Fibroblast of upper back skin (primary cell): Measurements from ENCODE around the gene PPM1L.
A peak's percentile ranks its signal among the peaks of the same experiment; 100 is the strongest.

ENCODE experiments used
- DNase-seq: peaks from one replicate; pipeline ENCODE4 v3.0.0-alpha.2; 2013

Gene PPM1L

DNA sequence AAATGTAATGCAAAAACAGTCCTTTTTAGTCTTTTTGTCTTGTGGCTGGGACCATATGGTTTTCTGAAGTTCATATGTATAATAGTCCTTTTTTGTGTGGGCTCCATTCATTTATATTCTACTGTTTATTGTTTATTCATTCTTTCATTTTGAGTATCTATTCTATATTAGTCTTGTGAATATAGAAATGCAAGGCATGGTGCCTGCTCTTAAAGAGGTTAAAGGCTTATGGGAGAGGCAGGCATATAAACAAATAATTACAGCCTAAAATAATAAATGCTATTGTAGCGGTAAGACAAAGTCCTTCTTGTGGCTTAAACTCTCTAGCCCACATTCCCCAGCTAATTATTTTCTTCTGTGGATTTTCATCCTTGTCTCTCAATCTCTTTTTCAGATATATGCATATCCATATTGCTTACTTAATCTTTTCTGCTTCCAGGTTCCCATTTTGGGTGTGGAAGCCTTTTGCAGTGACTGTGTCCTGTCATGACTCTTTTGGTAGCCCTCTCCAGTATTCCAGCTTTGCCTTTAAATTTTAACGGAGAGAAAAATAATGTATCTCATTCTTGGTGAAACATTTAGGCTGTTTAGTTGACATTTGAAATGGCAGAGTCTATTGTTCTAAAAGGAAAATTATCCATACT lies 101.6 kb downstream of the PPM1L start:
- no peak for DNase-seq

DNA sequence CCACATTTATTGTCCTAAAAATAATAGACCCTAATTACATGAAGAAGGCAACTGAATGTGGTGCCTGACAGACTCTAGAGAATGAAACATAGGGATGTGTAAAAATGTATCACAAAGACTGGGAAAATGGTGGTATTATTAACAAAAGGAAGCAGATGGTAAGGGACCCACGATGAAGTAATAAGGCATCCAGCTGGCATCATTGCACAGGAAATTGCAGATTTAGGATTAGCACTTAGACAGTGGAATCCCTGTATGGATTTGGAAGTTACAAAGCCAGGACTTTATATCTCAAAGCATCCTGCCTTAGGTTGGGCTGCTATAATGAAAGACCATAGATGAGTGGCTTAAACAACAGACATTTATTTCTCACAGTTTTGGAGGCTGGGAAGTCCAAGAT lies 104.3 kb downstream of the PPM1L start:
- DNase-seq: no peak

DNA sequence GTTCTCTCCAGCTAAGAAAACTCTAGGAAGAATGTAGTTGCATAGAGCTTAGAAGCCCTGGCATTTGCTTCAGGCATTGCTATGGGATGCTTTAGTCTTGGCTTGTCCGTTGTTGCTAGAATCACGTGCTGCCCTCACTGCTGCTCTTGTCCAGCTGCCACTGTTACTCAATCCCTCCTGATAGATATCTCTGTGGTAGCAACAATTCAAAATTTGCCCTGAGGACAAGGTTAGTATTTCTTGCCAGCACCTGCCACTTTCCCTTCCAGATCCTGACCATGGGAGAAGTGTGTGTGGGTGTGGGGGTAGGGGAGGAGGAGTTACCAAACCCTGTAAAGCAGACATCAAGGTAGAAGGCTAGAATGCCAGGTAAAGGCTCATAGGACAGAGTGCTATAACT lies 113.8 kb downstream of the PPM1L start:
- DNase-seq: no peak

DNA sequence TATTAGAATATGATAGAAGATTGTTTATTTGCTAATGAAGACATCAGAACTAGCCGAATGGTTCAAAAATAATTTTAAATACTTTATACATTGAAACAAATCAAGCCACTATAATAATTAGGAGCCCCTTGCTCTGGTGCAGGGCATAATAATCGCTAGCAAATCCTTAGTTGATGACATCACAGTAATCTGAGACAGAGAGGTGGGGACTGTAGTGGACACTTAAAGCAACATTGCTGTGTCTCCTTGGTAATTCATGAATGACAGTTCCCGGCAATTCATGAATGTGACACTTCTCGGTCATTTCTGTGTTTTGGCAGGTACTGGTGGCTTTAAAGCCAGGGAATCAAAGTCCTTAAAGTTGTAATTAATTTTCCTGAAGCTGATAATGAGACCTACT lies 114.3 kb downstream of the PPM1L start:
- no peak for DNase-seq

DNA sequence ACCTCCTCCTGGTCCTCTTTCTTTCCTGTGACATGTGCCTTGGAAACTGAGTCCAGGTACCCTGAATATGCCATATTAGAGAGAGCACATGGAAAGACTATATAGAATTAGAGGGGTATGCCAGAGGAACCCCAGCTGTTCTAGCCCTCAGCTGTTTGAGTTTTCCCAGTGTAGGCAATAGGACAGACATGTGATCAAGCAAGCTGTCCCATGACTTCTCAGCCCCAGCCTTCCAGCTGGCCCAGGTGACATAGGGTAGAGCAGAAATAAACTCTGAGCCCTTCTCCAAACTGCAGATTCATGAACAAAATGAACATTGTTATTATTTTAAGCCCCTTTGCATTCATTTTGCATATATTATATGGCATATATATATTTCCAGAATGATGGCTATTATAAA lies 118.7 kb downstream of the PPM1L start:
- DNase-seq: no peak

DNA sequence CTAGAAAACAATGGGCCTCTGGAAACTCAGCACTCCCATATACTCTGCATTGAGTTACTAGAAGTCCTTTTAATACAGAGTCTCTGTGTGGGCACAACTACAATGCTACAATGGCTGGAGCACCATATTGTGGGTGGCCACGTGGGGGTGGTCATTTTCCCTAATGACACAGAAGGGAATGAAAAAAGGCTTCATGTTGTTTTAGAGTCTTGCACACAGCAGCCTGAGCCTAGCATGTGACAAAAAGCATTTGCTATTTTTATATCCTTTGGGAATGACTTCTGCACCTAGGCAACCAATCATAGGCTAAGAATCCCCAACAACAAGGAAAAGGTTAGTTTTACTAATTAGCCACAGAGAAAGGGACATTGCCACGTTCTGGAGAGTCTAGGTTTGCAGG lies 120.6 kb downstream of the PPM1L start:
- DNase-seq: no peak

DNA sequence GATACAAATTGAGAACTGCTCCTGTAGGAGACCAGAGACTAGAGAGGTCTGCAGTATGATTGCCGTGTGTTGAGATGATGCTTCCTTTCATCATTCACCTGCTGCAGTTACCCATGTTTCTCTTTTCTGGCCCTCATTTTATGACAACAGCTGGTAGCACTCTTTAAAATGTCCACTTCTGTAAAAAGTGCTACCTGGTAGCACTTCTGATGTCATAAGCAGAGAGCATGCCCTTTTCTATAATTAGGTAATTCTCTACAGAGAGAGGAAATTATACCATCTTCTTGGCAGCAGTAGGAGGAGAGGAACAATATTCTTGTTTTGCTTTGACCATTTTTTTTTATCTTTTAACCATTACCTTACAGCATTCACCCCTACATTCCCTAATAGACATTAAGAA lies 123.8 kb downstream of the PPM1L start:
- DNase-seq: no peak

DNA sequence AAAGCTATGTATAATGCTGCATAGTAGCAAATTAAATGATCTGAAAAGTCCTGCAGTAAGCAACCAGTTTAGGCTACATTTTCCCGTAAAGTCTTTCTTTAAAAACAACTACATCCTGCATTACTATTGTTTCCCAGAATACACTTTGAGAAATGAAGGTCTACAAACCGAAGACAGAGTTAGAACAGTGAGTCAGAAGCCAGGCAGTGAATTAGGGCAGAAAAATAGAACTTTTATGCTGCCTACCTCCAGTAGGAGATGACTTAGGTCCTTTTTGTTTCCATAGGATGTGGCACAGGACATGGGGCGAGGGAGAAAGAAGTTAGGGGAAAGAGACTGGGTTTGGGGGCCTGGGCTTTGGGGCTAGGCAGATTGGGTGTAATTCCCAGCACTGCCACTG lies 127.3 kb downstream of the PPM1L start:
- DNase-seq: no peak

DNA sequence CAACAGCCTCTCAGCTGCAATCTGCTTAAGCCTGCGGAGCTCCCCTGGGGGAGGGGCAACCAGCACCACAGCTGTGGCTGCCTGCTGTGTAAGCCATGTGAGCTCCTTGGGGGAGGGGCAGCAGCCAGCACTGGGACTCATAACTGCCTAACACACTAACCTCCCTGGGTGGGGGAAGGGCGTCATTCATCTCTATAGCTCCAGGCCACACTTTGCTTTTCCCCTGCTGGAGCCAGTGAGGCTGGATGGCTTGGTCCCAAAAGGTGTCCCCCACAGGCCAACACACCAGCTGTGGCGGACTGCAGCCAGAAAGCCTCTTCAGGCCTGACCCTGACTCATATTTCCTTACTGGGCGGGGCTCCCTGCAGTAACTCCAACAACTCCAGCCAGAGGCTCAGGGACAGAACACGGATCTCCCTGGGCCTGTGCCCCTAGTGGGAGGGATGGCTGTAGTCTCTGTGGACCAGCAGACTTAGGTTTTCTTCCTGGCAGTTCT lies 129.8 kb downstream of the PPM1L start:
- DNase-seq: peak; percentile 90

DNA sequence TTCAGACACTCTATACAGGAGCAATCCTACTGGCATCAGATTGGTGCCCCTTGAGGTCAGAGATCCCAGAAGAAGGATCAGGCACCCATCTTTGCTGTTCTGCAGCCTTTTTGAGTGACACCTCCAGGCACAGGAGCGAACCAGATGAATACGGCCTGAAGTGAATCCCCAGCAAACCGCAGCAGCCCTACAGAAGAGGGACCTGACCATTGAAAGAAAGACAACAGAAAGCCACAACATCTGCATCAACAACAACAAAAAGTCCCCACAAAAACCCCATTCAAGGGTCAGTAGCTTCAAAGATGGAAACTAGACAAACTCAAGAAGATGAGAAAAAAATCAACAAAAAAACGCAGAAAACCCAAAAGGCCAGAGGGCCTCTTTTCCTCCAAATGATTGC lies 130.4 kb downstream of the PPM1L start:
- no peak for DNase-seq

DNA sequence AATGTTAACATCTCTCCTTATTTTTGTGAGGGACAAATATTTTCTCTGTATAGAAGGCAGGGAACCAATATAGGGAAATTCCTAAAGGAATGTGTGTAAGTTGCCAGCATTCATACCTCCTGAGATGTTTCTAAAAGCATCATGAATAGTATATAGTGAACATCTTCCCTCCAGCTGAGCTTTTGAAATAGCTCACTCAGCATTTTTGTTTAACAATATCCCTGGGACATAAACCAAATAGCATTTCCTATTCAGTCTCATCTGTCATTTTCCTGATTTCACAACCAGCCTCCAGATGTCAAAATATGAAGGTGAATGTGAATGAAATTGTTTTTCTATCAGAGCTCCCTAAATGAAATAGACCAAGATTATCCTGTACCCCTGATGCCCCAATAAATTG lies 137.2 kb downstream of the PPM1L start:
- DNase-seq: no peak

DNA sequence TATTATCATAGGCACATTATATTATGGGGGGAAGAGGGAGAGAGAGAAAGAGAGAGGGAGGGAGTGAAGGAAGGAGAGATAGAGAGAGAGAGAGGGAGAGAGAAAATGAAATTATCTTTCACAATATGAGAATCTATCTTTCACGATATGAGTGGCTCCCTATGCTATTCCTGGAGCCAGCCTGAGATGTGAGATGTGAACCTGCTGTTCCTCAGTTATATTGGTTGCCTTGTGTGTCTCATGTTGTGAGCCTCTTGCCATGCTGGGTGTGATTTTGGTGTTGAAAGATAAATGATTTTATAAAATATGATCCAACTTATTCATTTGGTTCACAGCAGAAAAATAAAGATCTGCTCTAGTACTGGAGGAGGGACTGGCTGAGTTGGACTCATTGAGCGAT lies 148.7 kb downstream of the PPM1L start:
- DNase-seq: no peak

DNA sequence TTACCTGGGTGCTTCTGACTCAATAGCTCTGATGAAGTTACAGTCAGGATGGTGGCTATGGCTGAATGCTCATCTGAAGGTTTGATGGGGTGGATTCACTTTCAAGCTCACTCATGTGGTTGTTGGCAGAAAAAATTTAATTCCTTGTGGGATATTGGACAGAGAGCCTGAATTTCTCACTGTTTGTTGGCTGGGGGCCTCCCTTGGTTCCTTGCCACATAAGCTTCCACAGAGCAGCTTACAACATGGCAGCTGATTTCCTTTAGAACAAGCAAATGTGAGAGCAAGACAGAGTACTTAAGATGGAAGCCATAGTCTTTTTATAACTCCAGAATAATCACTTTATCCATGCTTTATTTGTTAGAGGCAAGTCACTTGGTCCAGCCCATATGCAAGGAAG lies 150.6 kb downstream of the PPM1L start:
- no peak for DNase-seq

DNA sequence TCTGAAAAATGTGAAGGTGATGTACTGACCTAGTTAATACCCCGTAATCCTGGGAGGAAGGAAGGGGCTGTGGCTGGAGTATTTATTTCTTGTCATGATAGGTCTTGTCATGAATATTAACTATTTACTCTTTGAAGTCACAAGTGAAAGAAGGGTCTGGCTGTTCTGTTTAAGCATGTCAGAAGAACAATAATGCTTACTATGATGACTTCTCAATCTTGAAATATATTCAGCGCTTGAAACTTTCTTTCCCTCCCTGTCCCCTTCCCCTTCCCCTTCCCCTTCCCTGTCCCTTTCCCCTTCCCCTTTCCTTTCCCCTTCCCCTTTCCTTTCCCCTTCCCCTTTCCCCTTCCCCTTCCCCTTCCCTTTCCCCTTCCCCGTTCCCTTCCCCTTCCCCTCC lies 153.9 kb downstream of the PPM1L start:
- DNase-seq: no peak

DNA sequence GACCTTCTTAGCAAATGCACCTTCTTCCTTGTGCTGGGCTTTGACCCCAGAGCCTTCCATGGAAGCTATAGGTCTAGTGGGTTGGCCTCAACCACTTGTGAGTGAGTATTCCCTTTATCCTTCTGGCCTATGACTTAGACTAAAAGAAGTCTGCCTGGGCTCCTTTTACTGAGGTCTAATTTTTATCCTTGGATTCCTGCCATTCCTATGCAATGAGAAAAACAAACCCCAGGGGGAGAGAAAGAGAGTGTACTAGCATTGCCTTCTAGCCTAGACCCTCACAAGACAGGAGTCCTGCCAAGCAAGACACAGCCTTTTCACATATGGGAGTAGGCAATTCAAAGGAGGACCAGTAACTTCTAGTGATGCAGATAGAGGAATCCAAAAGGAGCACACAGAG lies 155.4 kb downstream of the PPM1L start:
- peak; percentile 37 for DNase-seq

DNA sequence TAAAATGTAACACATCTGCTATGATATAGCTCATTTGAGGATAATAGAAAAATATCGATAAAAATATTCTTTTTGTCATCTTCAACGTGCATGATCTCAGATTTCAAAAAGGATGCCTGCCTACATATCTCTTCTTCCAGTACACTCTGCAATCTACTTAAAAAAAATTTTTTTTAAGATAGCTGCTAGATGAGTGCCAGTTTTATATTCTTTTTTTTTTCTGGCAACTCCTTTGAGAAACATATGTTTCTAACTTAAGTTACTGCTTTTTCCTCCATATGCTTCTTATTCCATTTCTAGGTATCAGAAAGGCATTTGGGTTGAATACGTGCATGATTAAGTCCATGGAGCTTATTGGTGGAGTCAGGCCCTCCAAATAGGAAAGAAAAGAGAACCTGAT lies 160.4 kb downstream of the PPM1L start:
- no peak for DNase-seq

DNA sequence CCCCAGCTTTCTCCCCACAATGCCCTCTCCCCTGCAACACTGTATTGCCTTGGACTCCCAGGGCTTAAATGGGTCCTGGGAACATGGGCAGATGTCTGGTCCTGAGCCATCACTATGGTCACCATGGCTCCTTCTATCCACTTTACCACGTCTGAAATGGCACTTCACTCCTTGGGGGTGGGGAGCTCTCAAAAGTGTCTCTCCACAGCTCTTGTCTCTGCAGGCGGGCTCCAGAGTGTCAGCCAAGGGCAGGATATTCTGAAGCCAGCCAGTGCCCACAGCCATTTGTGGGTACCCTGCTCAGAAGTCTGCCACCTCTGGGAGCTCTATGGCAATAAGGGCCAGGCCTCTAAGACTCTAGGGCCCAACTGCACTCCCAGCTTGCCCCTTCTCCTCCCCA lies 163.9 kb downstream of the PPM1L start:
- DNase-seq: no peak

DNA sequence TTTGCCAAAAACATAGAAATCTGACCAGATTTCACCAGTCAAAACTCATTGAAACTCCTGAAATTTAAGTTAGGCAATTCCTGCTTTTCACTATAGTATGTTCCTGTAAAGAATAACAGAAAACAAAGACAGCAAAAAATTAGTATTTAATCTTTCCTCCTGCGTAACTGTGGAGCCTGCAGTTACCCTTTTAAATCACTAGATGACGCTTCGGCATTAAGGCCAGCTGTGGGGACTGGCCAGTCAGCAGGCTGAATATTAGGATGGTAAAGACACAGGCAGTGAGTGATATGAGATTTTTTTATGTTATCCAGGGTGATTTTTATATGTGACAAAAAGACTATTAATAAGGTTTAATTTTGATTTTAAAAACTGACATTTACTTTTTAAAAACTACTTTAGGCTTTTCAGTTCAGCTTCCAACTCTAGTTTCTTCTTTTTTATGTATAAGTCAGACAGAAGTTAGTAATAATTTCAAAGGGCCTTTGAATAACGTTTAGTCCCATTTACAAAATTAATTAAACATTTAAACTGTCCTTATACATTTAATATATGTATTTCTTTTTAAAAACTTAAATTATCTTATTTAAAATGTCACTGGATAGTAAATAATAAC lies 165.1 kb downstream of the PPM1L start:
- DNase-seq: peak; percentile 53

DNA sequence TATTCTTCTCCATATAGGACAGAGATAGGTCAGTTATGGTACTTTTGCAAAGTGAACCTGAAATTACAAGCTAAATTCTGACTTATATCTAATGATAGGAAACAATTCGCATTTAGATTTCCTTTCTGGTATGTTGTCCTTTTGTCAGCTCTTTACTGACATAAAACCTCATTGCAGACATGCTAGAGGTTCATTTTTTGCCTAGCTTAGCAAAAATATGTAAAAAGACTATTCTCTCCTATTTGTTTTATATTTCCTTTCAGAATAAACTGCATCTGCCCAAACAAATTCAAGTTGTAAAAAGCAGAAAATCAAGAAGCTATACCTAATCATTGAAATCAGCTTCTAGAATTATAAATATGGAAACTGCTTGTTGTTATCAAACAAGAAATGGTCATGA lies 168.7 kb downstream of the PPM1L start:
- DNase-seq: no peak

DNA sequence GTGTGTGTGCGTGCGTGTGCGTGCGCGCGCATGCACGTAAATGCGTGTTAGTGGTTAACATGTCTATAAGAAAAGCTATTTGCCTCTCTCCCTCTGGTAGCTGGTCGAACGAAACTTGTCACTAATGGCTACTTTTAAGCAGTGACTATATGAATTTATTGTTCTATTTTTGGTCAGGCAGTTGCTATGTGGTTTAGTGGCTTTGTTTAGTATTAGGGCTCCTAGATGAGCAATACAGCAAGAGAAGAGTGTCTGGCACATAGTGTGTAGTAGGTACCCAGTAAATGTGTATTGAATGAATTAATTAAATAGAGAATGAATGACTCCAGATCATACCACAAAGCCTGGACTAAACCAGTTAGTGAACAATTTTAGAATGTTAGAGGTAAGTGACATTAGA lies 171.6 kb downstream of the PPM1L start:
- no peak for DNase-seq

DNA sequence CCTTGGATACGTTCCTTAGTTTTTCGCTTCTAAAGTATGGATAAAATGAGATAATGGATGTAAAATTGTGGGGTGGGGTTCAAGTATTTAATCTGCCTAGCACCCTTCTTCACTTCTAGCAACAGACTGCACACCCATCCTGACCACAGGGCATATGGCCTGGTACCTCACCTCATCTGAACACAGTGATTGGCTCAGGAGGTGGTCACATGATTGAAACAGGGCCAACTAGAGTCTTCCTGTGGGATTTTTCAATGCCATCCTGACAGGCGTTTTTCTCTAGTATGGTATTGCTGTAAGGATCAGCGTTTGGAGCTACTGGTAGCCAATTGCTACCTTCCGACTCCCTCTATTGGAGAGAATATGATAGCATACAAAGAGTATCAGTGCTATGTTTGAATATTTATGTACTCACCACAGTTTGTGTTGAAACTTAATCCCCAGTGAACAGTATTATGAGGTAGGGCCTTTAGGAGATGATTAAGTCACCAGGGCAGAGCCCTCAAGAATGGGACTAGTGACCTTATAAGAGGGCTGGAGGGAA lies 172.2 kb downstream of the PPM1L start:
- DNase-seq: peak; percentile 8

DNA sequence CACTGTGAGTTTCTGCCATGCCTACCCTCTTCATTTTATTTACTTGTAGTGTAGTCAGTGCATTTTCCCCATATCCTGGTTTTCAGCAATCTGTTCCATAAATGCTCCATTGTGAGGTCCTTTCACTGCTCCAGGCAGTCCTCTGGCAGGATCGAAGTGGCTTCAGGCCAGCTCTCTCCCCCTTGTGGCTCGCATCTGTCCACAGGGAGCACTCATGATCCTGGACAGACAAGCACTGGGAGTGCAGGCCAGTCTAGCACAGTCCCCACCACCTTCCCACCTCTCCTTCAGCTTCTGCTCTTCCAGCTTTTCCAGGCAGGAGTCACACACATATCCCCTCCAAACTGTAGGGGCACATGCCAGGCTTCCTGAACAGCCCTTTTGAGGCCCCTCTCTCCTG lies 173.6 kb downstream of the PPM1L start:
- DNase-seq: peak; percentile 19

DNA sequence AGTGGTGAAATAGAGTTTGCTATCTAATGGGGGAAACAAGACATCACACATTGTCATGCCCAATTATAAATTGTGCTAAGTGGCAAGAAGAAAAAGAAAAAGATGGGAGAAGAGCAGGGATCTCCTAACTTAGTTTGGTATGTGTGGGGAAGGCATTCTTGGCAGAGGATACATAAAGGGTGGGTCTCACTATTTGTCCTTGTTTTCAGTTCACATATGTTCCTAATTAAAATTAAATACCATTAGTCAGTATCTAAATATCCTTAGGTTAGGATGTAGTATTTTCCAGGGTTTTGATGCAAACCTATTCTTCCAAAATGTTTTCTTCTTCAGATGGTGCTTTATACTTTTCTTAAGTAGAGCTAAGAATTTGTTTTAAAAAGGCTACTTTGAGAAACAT lies 175.4 kb downstream of the PPM1L start:
- DNase-seq: peak; percentile 79

DNA sequence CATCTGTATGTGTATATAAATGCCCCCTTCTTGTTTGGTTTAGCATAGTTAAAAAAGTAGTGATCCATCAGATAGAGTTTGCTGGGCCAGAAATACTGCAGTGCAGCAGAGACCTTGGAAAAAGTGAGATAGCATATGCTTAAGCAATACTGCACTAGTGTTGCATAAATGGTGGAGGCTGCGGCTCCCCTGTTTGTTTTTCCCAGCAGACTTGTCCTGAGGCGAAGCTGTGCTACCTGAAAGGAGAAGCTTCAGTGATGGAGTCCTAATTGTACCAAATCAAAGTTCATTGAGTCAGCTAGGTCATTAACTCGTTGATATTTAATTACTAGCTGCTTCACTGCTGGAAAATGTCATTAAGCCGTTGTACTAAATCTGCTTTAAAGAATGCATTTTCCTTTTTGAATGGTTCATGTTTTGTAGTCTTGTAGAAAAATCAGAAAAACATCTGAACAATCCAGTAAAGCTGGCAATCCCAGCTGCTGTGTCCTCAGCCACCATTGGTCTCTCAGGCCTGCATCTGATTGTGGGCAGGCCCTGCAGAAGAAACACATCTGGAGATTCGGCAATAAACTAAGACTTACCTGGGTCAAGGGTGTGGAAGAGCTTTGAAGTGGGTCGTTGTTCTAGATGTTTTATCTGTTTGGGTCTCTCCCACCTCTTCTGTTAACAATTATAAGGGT lies 179.5 kb downstream of the PPM1L start:
- no peak for DNase-seq
